ENCODE results near the gene SLC29A1.
"Not testable (repeated sequence)": the region's sequence is repeated elsewhere in the genome, so short reads cannot be mapped to it uniquely, and the experiment has no call there.

The SLC29A1 gene

GRCh38 chr6:44193307-44193910, 30.0 kb upstream of the SLC29A1 start:
- in situ Hi-C loops (cut with MboI; ENCODE audit: low sequenced_read_pairs): no loop called here

GRCh38 chr6:44194326-44194725, 29.1 kb upstream of the SLC29A1 start:
- in situ Hi-C loops (cut with MboI; ENCODE audit: low sequenced_read_pairs): no loop called here

GRCh38 chr6:44196351-44196750, 27.0 kb upstream of the SLC29A1 start:
- in situ Hi-C loops (cut with MboI; ENCODE audit: low sequenced_read_pairs): not testable (repeated sequence)

- in situ Hi-C loops (cut with MboI; ENCODE audit: low sequenced_read_pairs): no loop called here
Measured at GRCh38 chr6:44198684-44199083, 24.7 kb upstream of the SLC29A1 start.

GRCh38 chr6:44199883-44200282, 23.5 kb upstream of the SLC29A1 start:
- in situ Hi-C loops (cut with MboI; ENCODE audit: low sequenced_read_pairs): no loop called here

- in situ Hi-C loops (cut with MboI; ENCODE audit: low sequenced_read_pairs): no loop called here
Measured at GRCh38 chr6:44201200-44201599, 22.2 kb upstream of the SLC29A1 start.

- in situ Hi-C loops (cut with MboI; ENCODE audit: low sequenced_read_pairs): no loop called here
Measured at GRCh38 chr6:44201638-44202303, 21.6 kb upstream of the SLC29A1 start.

- in situ Hi-C loops (cut with MboI; ENCODE audit: low sequenced_read_pairs): no loop called here
Measured at GRCh38 chr6:44202332-44202971, 20.9 kb upstream of the SLC29A1 start.

GRCh38 chr6:44202972-44203750, 20.2 kb upstream of the SLC29A1 start:
- in situ Hi-C loops (cut with MboI; ENCODE audit: low sequenced_read_pairs): no loop called here

GRCh38 chr6:44203955-44204354, 19.4 kb upstream of the SLC29A1 start:
- in situ Hi-C loops (cut with MboI; ENCODE audit: low sequenced_read_pairs): no loop called here

GRCh38 chr6:44207966-44208365, 15.4 kb upstream of the SLC29A1 start:
- in situ Hi-C loops (cut with MboI; ENCODE audit: low sequenced_read_pairs): no loop called here

GRCh38 chr6:44211284-44211683, 12.1 kb upstream of the SLC29A1 start:
- in situ Hi-C loops (cut with MboI; ENCODE audit: low sequenced_read_pairs): no loop called here

GRCh38 chr6:44214307-44214706, 9.1 kb upstream of the SLC29A1 start:
- in situ Hi-C loops (cut with MboI; ENCODE audit: low sequenced_read_pairs): no loop called here

- in situ Hi-C loops (cut with MboI; ENCODE audit: low sequenced_read_pairs): no loop called here
Measured at GRCh38 chr6:44216677-44217331, 6.6 kb upstream of the SLC29A1 start, which contains the start of gene MYMX. MYMX (plus strand) TSS chr6:44216926; CDS start chr6:44217472, 546 bp downstream.

- in situ Hi-C loops (cut with MboI; ENCODE audit: low sequenced_read_pairs): no loop called here
Measured at GRCh38 chr6:44217332-44218143, 5.9 kb upstream of the SLC29A1 start.

- in situ Hi-C loops (cut with MboI; ENCODE audit: low sequenced_read_pairs): no loop called here
Measured at GRCh38 chr6:44219053-44219814, 4.2 kb upstream of the SLC29A1 start.

- in situ Hi-C loops (cut with MboI; ENCODE audit: low sequenced_read_pairs): no loop called here
Measured at GRCh38 chr6:44219815-44220784, 3.3 kb upstream of the SLC29A1 start.

GRCh38 chr6:44220913-44221290, 2.5 kb upstream of the SLC29A1 start:
- in situ Hi-C loops (cut with MboI; ENCODE audit: low sequenced_read_pairs): no loop called here

Data from hTERT RPE-1 (cell line).